H9 (cell line): ENCODE results near the gene NRP2. TPM values are rescaled to one million over a fixed set of nuclear protein-coding genes. Genes with fewer than 3 reads are reported as not detected.

ENCODE experiments used
- DNase-seq: peaks from one replicate; pipeline ENCODE4 v3.0.0-alpha.2; 2017
- H2AFZ ChIP-seq: one replicate; pipeline ENCODE4 v1.6.1; 2013; ENCODE audit warnings: mild to moderate bottlenecking, low read length, control low read depth, moderate library complexity
- H2AK5ac ChIP-seq: 2 replicates; pipeline ENCODE4 v1.6.1; 2013; ENCODE audit warnings: low read length, control low read depth, mixed read lengths; ENCODE audit not compliant: insufficient read length
- H2BK120ac ChIP-seq: one replicate; pipeline ENCODE4 v1.6.1; 2013; ENCODE audit warnings: low read depth, mild to moderate bottlenecking, low read length, control low read depth, inconsistent platforms; ENCODE audit not compliant: poor library complexity, severe bottlenecking
- H2BK12ac ChIP-seq: 2 replicates; pipeline ENCODE4 v1.6.1; 2013; ENCODE audit warnings: low read length, control low read depth, mixed read lengths, low read depth; ENCODE audit not compliant: insufficient read length
- H2BK15ac ChIP-seq: 2 replicates; pipeline ENCODE4 v1.6.1; 2013; ENCODE audit warnings: low read depth, low read length, control low read depth
- H2BK20ac ChIP-seq: one replicate; pipeline ENCODE4 v1.6.1; 2013; ENCODE audit warnings: low read depth, mild to moderate bottlenecking, low read length, control low read depth, inconsistent platforms; ENCODE audit not compliant: poor library complexity, severe bottlenecking
- H2BK5ac ChIP-seq: 2 replicates; pipeline ENCODE4 v1.6.1; 2013; ENCODE audit warnings: low read length, control low read depth, mixed read lengths; ENCODE audit not compliant: insufficient read length
- H3K14ac ChIP-seq: 2 replicates; pipeline ENCODE4 v1.6.1; 2013; ENCODE audit warnings: low read length, control low read depth; ENCODE audit not compliant: insufficient read depth
- H3K18ac ChIP-seq: 2 replicates; pipeline ENCODE4 v1.6.1; 2013; ENCODE audit warnings: low read depth, mild to moderate bottlenecking, mixed read lengths, low read length, control low read depth; ENCODE audit not compliant: insufficient read length
- H3K23ac ChIP-seq: 2 replicates; pipeline ENCODE4 v1.6.1; 2013; ENCODE audit warnings: low read length, control low read depth, mixed read lengths, low read depth; ENCODE audit not compliant: insufficient read length
- H3K23me2 ChIP-seq: 2 replicates; pipeline ENCODE4 v1.6.1; 2013; ENCODE audit warnings: low read depth, mild to moderate bottlenecking, mixed read lengths, low read length, control low read depth; ENCODE audit not compliant: insufficient read length, poor library complexity, severe bottlenecking
- H3K27ac ChIP-seq: 2 replicates; pipeline ENCODE4 v1.5.1; 2013; ENCODE audit warnings: low read length, control low read depth, mixed read lengths, low read depth; ENCODE audit not compliant: insufficient read length
- H3K27me3 ChIP-seq: 2 replicates; pipeline ENCODE4 v1.6.1; 2013; ENCODE audit warnings: low read length, control low read depth, inconsistent platforms; ENCODE audit not compliant: insufficient read depth
- H3K4ac ChIP-seq: 2 replicates; pipeline ENCODE4 v1.6.1; 2013; ENCODE audit warnings: low read depth, mild to moderate bottlenecking, control low read depth, inconsistent platforms, low read length, moderate library complexity
- H3K4me1 ChIP-seq: 2 replicates; pipeline ENCODE4 v1.6.1; 2013; ENCODE audit warnings: low read length, control low read depth, inconsistent platforms; ENCODE audit not compliant: insufficient read depth
- H3K4me2 ChIP-seq: 2 replicates; pipeline ENCODE4 v1.6.1; 2013; ENCODE audit warnings: low read length, control low read depth, mixed read lengths; ENCODE audit not compliant: insufficient read length, insufficient read depth
- H3K56ac ChIP-seq: 2 replicates; pipeline ENCODE4 v1.6.1; 2013; ENCODE audit warnings: low read depth, mild to moderate bottlenecking, mixed read lengths, low read length, control low read depth; ENCODE audit not compliant: insufficient read length
- H3K79me1 ChIP-seq: 2 replicates; pipeline ENCODE4 v1.6.1; 2013; ENCODE audit warnings: low read depth, mild to moderate bottlenecking, moderate library complexity, low read length, control low read depth, inconsistent platforms; ENCODE audit not compliant: insufficient read depth, poor library complexity, severe bottlenecking
- H3K79me2 ChIP-seq: 2 replicates; pipeline ENCODE4 v1.6.1; 2013; ENCODE audit warnings: low read length, control low read depth, inconsistent platforms; ENCODE audit not compliant: insufficient read depth
- H3K9ac ChIP-seq: 2 replicates; pipeline ENCODE4 v1.6.1; 2013; ENCODE audit warnings: low read length, control low read depth, mixed read lengths; ENCODE audit not compliant: insufficient read length; ENCODE audit errors: extremely low read depth
- H3K9me3 ChIP-seq: one replicate; pipeline ENCODE4 v1.6.1; 2013; ENCODE audit warnings: low read depth, low read length, inconsistent platforms; ENCODE audit not compliant: control insufficient read depth
- H3T11ph ChIP-seq: one replicate; pipeline ENCODE4 v1.6.1; 2013; ENCODE audit warnings: mild to moderate bottlenecking, low read length, control low read depth, inconsistent platforms
- H4K20me1 ChIP-seq: one replicate; pipeline ENCODE4 v1.6.1; 2013; ENCODE audit not compliant: control insufficient read depth, insufficient read length, insufficient read depth
- H4K5ac ChIP-seq: 2 replicates; pipeline ENCODE4 v1.6.1; 2013; ENCODE audit warnings: low read depth, mild to moderate bottlenecking, mixed read lengths, low read length, control low read depth; ENCODE audit not compliant: insufficient read length
- H4K8ac ChIP-seq: replicated peaks from 2 replicates; pipeline ENCODE4 v1.6.1; 2013; ENCODE audit warnings: low read length, control low read depth, mixed read lengths, low read depth; ENCODE audit not compliant: insufficient read length
- H4K91ac ChIP-seq: 2 replicates; pipeline ENCODE4 v1.6.1; 2013; ENCODE audit warnings: low read depth, mild to moderate bottlenecking, moderate library complexity, mixed read lengths, low read length, control low read depth; ENCODE audit not compliant: insufficient read length
- H3K27ac Mint-ChIP-seq, 3 experiments: 2 replicates in 2 of 3; 3 replicates in 1 of 3; pipeline ENCODE4 v1.8.0; 2020 to 2021; ENCODE audit warnings: mixed read lengths in 3 of 3, mild to moderate bottlenecking in 1 of 3, moderate library complexity in 1 of 3
- H3K27me3 Mint-ChIP-seq: 2 replicates; pipeline ENCODE4 v1.8.0; 2021; ENCODE audit warnings: low read depth, mild to moderate bottlenecking, moderate library complexity, mixed read lengths
- H3K36me3 Mint-ChIP-seq, 3 experiments: 2 replicates in 2 of 3; 3 replicates in 1 of 3; pipeline ENCODE4 v1.8.0; 2020 to 2021; ENCODE audit warnings: low read depth in 3 of 3, mixed read lengths in 3 of 3; ENCODE audit not compliant: insufficient read depth in 1 of 3
- H3K4me1 Mint-ChIP-seq, 2 experiments: 2 replicates each; pipeline ENCODE4 v1.8.0; 2020; ENCODE audit warnings: mixed read lengths in 2 of 2
- H3K4me3 Mint-ChIP-seq, 2 experiments: 2 replicates in 1 of 2; 3 replicates in 1 of 2; pipeline ENCODE4 v1.8.0; 2020 to 2021; ENCODE audit warnings: mild to moderate bottlenecking in 2 of 2, mixed read lengths in 2 of 2, moderate library complexity in 1 of 2
- H3K9me3 Mint-ChIP-seq, 2 experiments: 2 replicates in 1 of 2; 3 replicates in 1 of 2; pipeline ENCODE4 v1.8.0; 2020; ENCODE audit warnings: mild to moderate bottlenecking in 2 of 2, mixed read lengths in 2 of 2, moderate library complexity in 1 of 2
- CTCF ChIP-seq: fragments of 200-600 bp; sonication (generic); conservative IDR thresholded peaks from 3 replicates; pipeline ENCODE4 v1.8.0; 2021; ENCODE audit warnings: antibody characterized with exemption, mild to moderate bottlenecking
- WGBS: extraction: QIAGEN DNeasy Blood & Tissue Kit; methylation state at CpG from one replicate; pipeline ENCODE4 v1.1.7; 2013; ENCODE audit warnings: missing lambda C conversion rate, low lambda C conversion rate, mixed read lengths; ENCODE audit not compliant: insufficient read length; ENCODE audit errors: extremely low coverage; 5-methylcytosine and 5-hydroxymethylcytosine counted together
- total RNA-seq: library from RNA; stranded (reverse); gene quantifications from 2 replicates; pipeline ENCODE4 v1.2.1, GENCODE V29; 2021

Gene NRP2
- total RNA-seq, 1 experiment from 2014 or later, result 19.7 TPM

DNA sequence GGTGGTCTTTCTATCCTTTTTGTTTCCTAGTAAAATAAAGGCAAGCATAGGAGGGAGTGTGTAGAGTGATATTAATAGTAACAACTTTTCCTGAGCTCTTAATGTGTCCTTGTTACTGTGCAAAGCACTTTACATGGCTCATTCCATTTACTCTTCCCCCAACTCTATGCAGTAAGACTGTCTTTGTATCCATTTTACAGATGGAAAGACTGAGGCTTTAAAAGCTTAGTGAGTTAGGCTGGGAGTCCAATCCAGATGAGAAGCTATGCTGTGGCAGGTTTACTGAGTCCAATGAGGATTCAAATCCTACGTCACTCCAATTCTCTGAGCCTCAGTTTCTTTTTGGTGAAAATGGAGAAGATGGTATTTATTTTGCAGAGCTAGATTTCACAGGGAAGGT is 77.4 kb downstream of the NRP2 start:
- Histone ChIP-seq H2BK15ac (no peak overlapping the region), H2BK12ac (no peak overlapping the region), H4K91ac (no peak overlapping the region), H3K23ac (no peak overlapping the region), H3K9ac (no peak overlapping the region), H3K14ac (no peak overlapping the region), H3K4me2 (no peak overlapping the region), H3K23me2 (no peaks in the 10 kb centered on the region), H3K27me3 (no peaks in the 10 kb centered on the region), H3K79me2 (no peaks in the 10 kb centered on the region), H2BK120ac (no peak overlapping the region), H4K20me1 (no peaks in the 10 kb centered on the region), H3K9me3 (no peaks in the 10 kb centered on the region), H2BK5ac (no peak overlapping the region), H2AFZ (no peak overlapping the region), H3K4ac (no peak overlapping the region), H2BK20ac (no peak overlapping the region), H2AK5ac (no peak overlapping the region), H3K56ac (no peak overlapping the region), H4K8ac (no peak overlapping the region), H3K18ac (no peak overlapping the region), H3K79me1 (no peaks in the 10 kb centered on the region), H3K27ac (no peak overlapping the region), H3T11ph (no peak overlapping the region), H3K4me1 (peaks cover 3% of the 10 kb centered on the region; the same call in 1 of the 2 replicates), H4K5ac (no peak overlapping the region)
- WGBS, result no CpG with 5 or more reads among the region's 1 CpG
- peaks cover 4% of the 10 kb centered on the region; the same call in 1 of the 2 replicates for H3K27me3 Mint-ChIP-seq
- no peak for TF ChIP-seq CTCF
- H3K9me3 Mint-ChIP-seq, result no peaks in the 10 kb centered on the region
- H3K4me3 Mint-ChIP-seq, result no peak overlapping the region
- H3K36me3 Mint-ChIP-seq, result peaks cover 3 to 8% (median 4%) of the 10 kb centered on the region in 3 experiments; a peak in 4 of 7 replicates
- DNase-seq, result no peak
- H3K27ac Mint-ChIP-seq, result no peak overlapping the region
- H3K4me1 Mint-ChIP-seq, result peaks cover 31 to 57% of the 10 kb centered on the region in 2 experiments
